Measurements from ENCODE around the gene CDK5RAP2.
"Not testable (repeated sequence)": the region's sequence is repeated elsewhere in the genome, so short reads cannot be mapped to it uniquely, and the experiment has no call there.

Gene CDK5RAP2

GRCh38 chr9:120542701-120543490 is 37.1 kb downstream of the CDK5RAP2 start:
- DNase-seq = no peak

- DNase-seq = no peak
Measured at GRCh38 chr9:120541921-120542320, 38.0 kb downstream of the CDK5RAP2 start.

GRCh38 chr9:120539951-120540350 is 40.0 kb downstream of the CDK5RAP2 start:
- no peak for DNase-seq

GRCh38 chr9:120538339-120538738 is 41.6 kb downstream of the CDK5RAP2 start:
- DNase-seq = peak; percentile 80

GRCh38 chr9:120536949-120537640 is 42.9 kb downstream of the CDK5RAP2 start:
- no peak for DNase-seq

GRCh38 chr9:120536094-120536493 is 43.9 kb downstream of the CDK5RAP2 start:
- no peak for DNase-seq

- peak; percentile 93 for DNase-seq
Measured at GRCh38 chr9:120534266-120534665, 45.7 kb downstream of the CDK5RAP2 start.

GRCh38 chr9:120532891-120533290 is 47.1 kb downstream of the CDK5RAP2 start:
- no peak for DNase-seq

- no peak for DNase-seq
Measured at GRCh38 chr9:120532475-120532874, 47.5 kb downstream of the CDK5RAP2 start.

GRCh38 chr9:120531683-120532300 is 48.2 kb downstream of the CDK5RAP2 start:
- peak; percentile 61 for DNase-seq

GRCh38 chr9:120530220-120530832 is 49.6 kb downstream of the CDK5RAP2 start:
- DNase-seq = not testable (repeated sequence)

- no peak for DNase-seq
Measured at GRCh38 chr9:120528829-120529228, 51.1 kb downstream of the CDK5RAP2 start.

GRCh38 chr9:120528327-120528726 is 51.6 kb downstream of the CDK5RAP2 start:
- no peak for DNase-seq

- DNase-seq = peak; percentile 60
Measured at GRCh38 chr9:120526534-120526933, 53.4 kb downstream of the CDK5RAP2 start.

- no peak for DNase-seq
Measured at GRCh38 chr9:120524863-120525262, 55.1 kb downstream of the CDK5RAP2 start.

GRCh38 chr9:120524038-120524437 is 55.9 kb downstream of the CDK5RAP2 start:
- DNase-seq = no peak

- no peak for DNase-seq
Measured at GRCh38 chr9:120522558-120522957, 57.4 kb downstream of the CDK5RAP2 start.

- no peak for DNase-seq
Measured at GRCh38 chr9:120522032-120522431, 57.9 kb downstream of the CDK5RAP2 start.

GRCh38 chr9:120521101-120521500 is 58.9 kb downstream of the CDK5RAP2 start:
- DNase-seq = no peak

- DNase-seq = not testable (repeated sequence)
Measured at GRCh38 chr9:120515996-120516395, 64.0 kb downstream of the CDK5RAP2 start.

GRCh38 chr9:120515481-120515880 is 64.5 kb downstream of the CDK5RAP2 start:
- DNase-seq = not testable (repeated sequence)

GRCh38 chr9:120514405-120514804 is 65.6 kb downstream of the CDK5RAP2 start:
- no peak for DNase-seq

- no peak for DNase-seq
Measured at GRCh38 chr9:120513825-120514396, 66.1 kb downstream of the CDK5RAP2 start.

All from NCI-H82 (cell line).